GM19324 (cell line): ENCODE results near the gene RASGRP3.

ENCODE experiments used
- ATAC-seq: cut with Tn5 transposase; IDR thresholded peaks from one replicate; pipeline ENCODE4 v1.9.1; 2021; ENCODE audit warnings: mild to moderate bottlenecking, moderate library complexity; ENCODE audit not compliant: unreplicated experiment, low FRiP score

The RASGRP3 gene

GRCh38 chr2:33606622-33607021, 130.2 kb downstream of the RASGRP3 start:
- ATAC-seq, result no peak

- ATAC-seq, result no peak
Observed at GRCh38 chr2:33607251-33607721, 130.8 kb downstream of the RASGRP3 start.

DNA sequence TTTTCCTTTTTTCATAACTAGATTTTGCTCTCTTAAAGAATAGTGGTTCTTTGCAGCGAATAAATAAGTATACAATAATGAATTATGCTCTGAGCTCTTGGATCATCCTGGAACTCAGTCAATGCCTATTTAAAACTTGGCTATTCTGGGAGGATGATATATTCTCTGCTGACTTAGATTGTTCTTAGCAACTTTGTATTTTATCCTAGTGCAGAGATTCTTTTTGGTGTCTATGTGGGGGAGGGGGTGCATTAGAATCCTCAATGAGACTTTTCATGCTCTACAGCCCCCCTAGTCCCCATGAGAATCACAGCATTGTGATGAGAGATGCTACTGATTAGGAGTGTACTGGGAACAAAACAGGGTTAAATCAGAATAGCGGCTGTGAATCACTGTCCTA, 131.5 kb downstream of the RASGRP3 start:
- no peak for ATAC-seq

GRCh38 chr2:33614190-33614589, 137.7 kb downstream of the RASGRP3 start:
- ATAC-seq, result no peak
